ENCODE data around the gene HSPH1.

DNA sequence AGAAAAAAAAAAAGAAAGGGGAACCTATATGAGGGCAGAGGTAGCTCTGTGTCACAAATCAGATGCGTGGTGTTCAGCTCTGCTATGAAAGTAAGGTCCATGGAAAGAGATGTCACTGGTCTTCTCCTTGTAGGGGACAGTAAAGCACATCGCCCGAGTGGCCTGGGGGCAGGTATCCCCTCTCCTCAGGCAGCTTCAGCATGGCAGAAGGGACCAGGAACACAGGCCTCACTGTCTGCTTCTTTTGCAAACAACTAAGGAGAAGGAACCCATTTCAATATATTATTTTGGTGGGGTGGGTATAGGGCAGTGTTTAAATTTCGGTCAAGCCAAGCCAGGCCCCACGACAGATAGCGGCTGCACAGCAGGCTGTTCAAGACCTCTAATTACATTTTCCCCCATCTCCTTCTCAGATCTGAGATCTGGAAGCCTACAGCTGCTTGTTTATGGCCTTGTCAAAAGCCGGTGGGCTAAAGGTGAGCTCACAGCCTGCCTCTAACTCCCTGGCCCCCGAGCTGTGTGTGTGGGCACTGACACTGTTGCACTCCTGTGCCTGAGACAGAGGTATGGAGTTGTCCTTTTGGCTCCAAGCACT lies 72.8 kb downstream of the HSPH1 start:
- TF ChIP-seq, protein P1, sequence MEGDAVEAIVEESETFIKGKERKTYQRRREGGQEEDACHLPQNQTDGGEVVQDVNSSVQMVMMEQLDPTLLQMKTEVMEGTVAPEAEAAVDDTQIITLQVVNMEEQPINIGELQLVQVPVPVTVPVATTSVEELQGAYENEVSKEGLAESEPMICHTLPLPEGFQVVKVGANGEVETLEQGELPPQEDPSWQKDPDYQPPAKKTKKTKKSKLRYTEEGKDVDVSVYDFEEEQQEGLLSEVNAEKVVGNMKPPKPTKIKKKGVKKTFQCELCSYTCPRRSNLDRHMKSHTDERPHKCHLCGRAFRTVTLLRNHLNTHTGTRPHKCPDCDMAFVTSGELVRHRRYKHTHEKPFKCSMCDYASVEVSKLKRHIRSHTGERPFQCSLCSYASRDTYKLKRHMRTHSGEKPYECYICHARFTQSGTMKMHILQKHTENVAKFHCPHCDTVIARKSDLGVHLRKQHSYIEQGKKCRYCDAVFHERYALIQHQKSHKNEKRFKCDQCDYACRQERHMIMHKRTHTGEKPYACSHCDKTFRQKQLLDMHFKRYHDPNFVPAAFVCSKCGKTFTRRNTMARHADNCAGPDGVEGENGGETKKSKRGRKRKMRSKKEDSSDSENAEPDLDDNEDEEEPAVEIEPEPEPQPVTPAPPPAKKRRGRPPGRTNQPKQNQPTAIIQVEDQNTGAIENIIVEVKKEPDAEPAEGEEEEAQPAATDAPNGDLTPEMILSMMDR (IDR thresholded peaks at IDR 0.05 in 2 of 3, conservative IDR thresholded peaks at IDR 0.05 in 1 of 3; ENCODE audit: borderline replicate concordance in 1 of 3, insufficient read depth in 1 of 3, low read depth in 2 of 3, low read length in 2 of 3): no peak
- TF ChIP-seq, protein P2, sequence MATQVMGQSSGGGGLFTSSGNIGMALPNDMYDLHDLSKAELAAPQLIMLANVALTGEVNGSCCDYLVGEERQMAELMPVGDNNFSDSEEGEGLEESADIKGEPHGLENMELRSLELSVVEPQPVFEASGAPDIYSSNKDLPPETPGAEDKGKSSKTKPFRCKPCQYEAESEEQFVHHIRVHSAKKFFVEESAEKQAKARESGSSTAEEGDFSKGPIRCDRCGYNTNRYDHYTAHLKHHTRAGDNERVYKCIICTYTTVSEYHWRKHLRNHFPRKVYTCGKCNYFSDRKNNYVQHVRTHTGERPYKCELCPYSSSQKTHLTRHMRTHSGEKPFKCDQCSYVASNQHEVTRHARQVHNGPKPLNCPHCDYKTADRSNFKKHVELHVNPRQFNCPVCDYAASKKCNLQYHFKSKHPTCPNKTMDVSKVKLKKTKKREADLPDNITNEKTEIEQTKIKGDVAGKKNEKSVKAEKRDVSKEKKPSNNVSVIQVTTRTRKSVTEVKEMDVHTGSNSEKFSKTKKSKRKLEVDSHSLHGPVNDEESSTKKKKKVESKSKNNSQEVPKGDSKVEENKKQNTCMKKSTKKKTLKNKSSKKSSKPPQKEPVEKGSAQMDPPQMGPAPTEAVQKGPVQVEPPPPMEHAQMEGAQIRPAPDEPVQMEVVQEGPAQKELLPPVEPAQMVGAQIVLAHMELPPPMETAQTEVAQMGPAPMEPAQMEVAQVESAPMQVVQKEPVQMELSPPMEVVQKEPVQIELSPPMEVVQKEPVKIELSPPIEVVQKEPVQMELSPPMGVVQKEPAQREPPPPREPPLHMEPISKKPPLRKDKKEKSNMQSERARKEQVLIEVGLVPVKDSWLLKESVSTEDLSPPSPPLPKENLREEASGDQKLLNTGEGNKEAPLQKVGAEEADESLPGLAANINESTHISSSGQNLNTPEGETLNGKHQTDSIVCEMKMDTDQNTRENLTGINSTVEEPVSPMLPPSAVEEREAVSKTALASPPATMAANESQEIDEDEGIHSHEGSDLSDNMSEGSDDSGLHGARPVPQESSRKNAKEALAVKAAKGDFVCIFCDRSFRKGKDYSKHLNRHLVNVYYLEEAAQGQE (IDR thresholded peaks at IDR 0.05; ENCODE audit: low read depth): no peak
- TF ChIP-seq POLR2A (IDR thresholded peaks at IDR 0.05; ENCODE audit: borderline replicate concordance, extremely low read depth, insufficient read depth, insufficient read length): no peak
- no peak for TF ChIP-seq SIN3A (IDR thresholded peaks at IDR 0.05; ENCODE audit: low read depth)
- TF ChIP-seq, protein P3, sequence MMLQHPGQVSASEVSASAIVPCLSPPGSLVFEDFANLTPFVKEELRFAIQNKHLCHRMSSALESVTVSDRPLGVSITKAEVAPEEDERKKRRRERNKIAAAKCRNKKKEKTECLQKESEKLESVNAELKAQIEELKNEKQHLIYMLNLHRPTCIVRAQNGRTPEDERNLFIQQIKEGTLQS (IDR thresholded peaks at IDR 0.05): no peak
- no peak for TF ChIP-seq YY1 (IDR thresholded peaks at IDR 0.05; ENCODE audit: extremely low read depth, insufficient replicate concordance, low read depth, low read length)
- TF ChIP-seq POLR2AphosphoS5 (IDR thresholded peaks at IDR 0.05; ENCODE audit: low read depth, low read length): no peak
- no peak for TF ChIP-seq EZH2 (IDR thresholded peaks at IDR 0.05)
- TF ChIP-seq SP1 (IDR thresholded peaks at IDR 0.05; ENCODE audit: low read depth): no peak
- TF ChIP-seq ELF1 (IDR thresholded peaks at IDR 0.05; ENCODE audit: borderline replicate concordance, low read depth): no peak
- TF ChIP-seq, protein P4, sequence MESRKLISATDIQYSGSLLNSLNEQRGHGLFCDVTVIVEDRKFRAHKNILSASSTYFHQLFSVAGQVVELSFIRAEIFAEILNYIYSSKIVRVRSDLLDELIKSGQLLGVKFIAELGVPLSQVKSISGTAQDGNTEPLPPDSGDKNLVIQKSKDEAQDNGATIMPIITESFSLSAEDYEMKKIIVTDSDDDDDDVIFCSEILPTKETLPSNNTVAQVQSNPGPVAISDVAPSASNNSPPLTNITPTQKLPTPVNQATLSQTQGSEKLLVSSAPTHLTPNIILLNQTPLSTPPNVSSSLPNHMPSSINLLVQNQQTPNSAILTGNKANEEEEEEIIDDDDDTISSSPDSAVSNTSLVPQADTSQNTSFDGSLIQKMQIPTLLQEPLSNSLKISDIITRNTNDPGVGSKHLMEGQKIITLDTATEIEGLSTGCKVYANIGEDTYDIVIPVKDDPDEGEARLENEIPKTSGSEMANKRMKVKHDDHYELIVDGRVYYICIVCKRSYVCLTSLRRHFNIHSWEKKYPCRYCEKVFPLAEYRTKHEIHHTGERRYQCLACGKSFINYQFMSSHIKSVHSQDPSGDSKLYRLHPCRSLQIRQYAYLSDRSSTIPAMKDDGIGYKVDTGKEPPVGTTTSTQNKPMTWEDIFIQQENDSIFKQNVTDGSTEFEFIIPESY (IDR thresholded peaks at IDR 0.05; ENCODE audit: extremely low read depth, insufficient replicate concordance, low read length): no peak
- TF ChIP-seq ZNF274 (IDR thresholded peaks at IDR 0.05; ENCODE audit: low read depth, low read length): no peak
